OCI-LY7 (cell line): ENCODE measurements around the gene NME7. TPM values are rescaled to one million over a fixed set of nuclear protein-coding genes. Genes with fewer than 3 reads are reported as not detected.

ENCODE experiments used
- BruUV-seq: library from RNA; stranded (reverse); fragments of 400-500 nt; replicated peaks from 2 replicates; lab custom pipeline; 2021; lab: Mats Ljungman, UMichigan
- CTCF ChIA-PET: fragments of 300-600 bp; sonication (Branson Sonifier 250); formaldehyde crosslinking; loops from one replicate; lab custom pipeline; 2022; ENCODE audit warnings: antibody characterized with exemption; ENCODE audit not compliant: unreplicated experiment; lab: Charles Lee
- POLR2A ChIA-PET: fragments of 300-600 bp; sonication (Branson Sonifier 250); formaldehyde crosslinking; loops from one replicate; lab custom pipeline; 2022; ENCODE audit warnings: antibody characterized with exemption; lab: Charles Lee
- DNase-seq: peaks from one replicate; pipeline ENCODE4 v3.0.0-alpha.2; 2015; ENCODE audit warnings: low spot score
- H2AFZ ChIP-seq: fragments of 200-600 bp; sonication (generic), shearing (Covaris generic); 2 replicates; pipeline ENCODE4 v1.6.1; 2014; ENCODE audit warnings: mild to moderate bottlenecking, antibody characterized with exemption, low read length, moderate library complexity
- H3K27ac ChIP-seq: fragments of 200-600 bp; sonication (generic); 2 replicates; pipeline ENCODE4 v1.5.1; 2014; ENCODE audit warnings: mixed run types, low read depth, mild to moderate bottlenecking, moderate library complexity, low read length, inconsistent platforms; ENCODE audit not compliant: poor library complexity, severe bottlenecking
- H3K36me3 ChIP-seq: fragments of 200-600 bp; sonication (generic); 2 replicates; pipeline ENCODE4 v1.6.1; 2014; ENCODE audit warnings: mild to moderate bottlenecking, antibody characterized with exemption, low read length, moderate library complexity, mixed read lengths; ENCODE audit not compliant: insufficient read depth
- H3K4me1 ChIP-seq: fragments of 200-600 bp; sonication (generic); 2 replicates; pipeline ENCODE4 v1.5.1; 2014; ENCODE audit warnings: mild to moderate bottlenecking, low read length; ENCODE audit not compliant: insufficient read depth, poor library complexity, severe bottlenecking
- H3K4me2 ChIP-seq: fragments of 200-600 bp; sonication (generic); 2 replicates; pipeline ENCODE4 v1.6.1; 2014; ENCODE audit warnings: mild to moderate bottlenecking, low read length
- H3K4me3 ChIP-seq: fragments of 200-600 bp; sonication (generic); 2 replicates; pipeline ENCODE4 v1.5.1; 2014; ENCODE audit warnings: mild to moderate bottlenecking, low read depth, low read length; ENCODE audit not compliant: poor library complexity, severe bottlenecking
- H3K79me2 ChIP-seq: fragments of 200-600 bp; sonication (generic); 2 replicates; pipeline ENCODE4 v1.6.1; 2016; ENCODE audit warnings: low read depth, mild to moderate bottlenecking, low read length, moderate library complexity, mixed read lengths; ENCODE audit not compliant: insufficient read depth
- H3K9me2 ChIP-seq: fragments of 200-600 bp; sonication (generic); 2 replicates; pipeline ENCODE4 v1.6.1; 2016; ENCODE audit warnings: mild to moderate bottlenecking, low read length, mixed read lengths; ENCODE audit not compliant: insufficient read depth
- H3K9me3 ChIP-seq: fragments of 200-600 bp; sonication (generic); 2 replicates; pipeline ENCODE4 v1.6.1; 2014; ENCODE audit warnings: mild to moderate bottlenecking, mixed run types, low read length, mixed read lengths
- H4K20me1 ChIP-seq: fragments of 200-600 bp; sonication (generic); 2 replicates; pipeline ENCODE4 v1.6.1; 2014; ENCODE audit warnings: mild to moderate bottlenecking, antibody characterized with exemption, low read length, moderate library complexity, mixed read lengths; ENCODE audit not compliant: insufficient read depth
- CTCF ChIP-seq: fragments of 200-600 bp; sonication (generic); conservative IDR thresholded peaks from 2 replicates; pipeline ENCODE4 v1.5.1; 2014; ENCODE audit warnings: mild to moderate bottlenecking, antibody characterized with exemption, low read length, moderate library complexity, mixed read lengths
- EZH2phosphoT487 ChIP-seq: fragments of 200-600 bp; sonication (generic); IDR thresholded peaks from 2 replicates; pipeline ENCODE4 v1.6.1; 2018; ENCODE audit warnings: low read depth, borderline replicate concordance, mild to moderate bottlenecking, mixed run types, antibody characterized with exemption, low read length, moderate library complexity, mixed read lengths
- intact Hi-C: fragments of 100-400 bp; cut with micrococcal nuclease; formaldehyde crosslinking; loops from one replicate; pipeline ENCODE4 v1.10.0; 2022; ENCODE audit not compliant: unreplicated experiment
- total RNA-seq, 2 experiments: library from RNA; depleted of rRNA in 1 of 2; stranded (reverse); fragments of >200 nt in 1 of 2; shearing (Covaris generic) in 1 of 2; gene quantifications; 2 replicates each; pipeline ENCODE4 v1.2.3, GENCODE V29; 2014 to 2022

The NME7 gene
- total RNA-seq, 2 experiments from 2014 or later = 9.3 to 17.0 TPM

- H3K4me1 ChIP-seq = peaks cover 53% of the 10 kb centered on the region
- peaks cover 51% of the 10 kb centered on the region for H3K79me2 ChIP-seq
- no peaks in the 10 kb centered on the region for H3K9me2 ChIP-seq
- H3K4me3 ChIP-seq = peak overlapping the region; percentile 94
- H3K27ac ChIP-seq = peak overlapping the region; percentile 91
- H3K36me3 ChIP-seq = peaks cover 22% of the 10 kb centered on the region
- H3K9me3 ChIP-seq = no peaks in the 10 kb centered on the region
- POLR2A ChIA-PET = interaction anchor here (0.6 to 4.9 kb wide), 4 partner anchors 12 to 1480 kb away, joined by 3 to 17 read pairs (median 4); a partner anchor contains a TSS
- H2AFZ ChIP-seq = peak overlapping the region; percentile 58; the same call in 1 of the 2 replicates
- DNase-seq = peak; percentile 21
- CTCF ChIA-PET = interaction anchor here (1.3 kb wide), 1 partner anchor 11 kb away, joined by 3 read pairs; no protein-coding TSS in a partner anchor
- intact Hi-C loops = loop anchor here (5.0 kb wide), 5 partner anchors 239 to 1424 kb away; partner anchors contain the start of genes BLZF1, GORAB, NME7 and SCYL3
- no TSS peak for BruUV-seq
- TF ChIP-seq CTCF (no peak), EZH2phosphoT487 (no peak)
- H4K20me1 ChIP-seq = no peaks in the 10 kb centered on the region
- H3K4me2 ChIP-seq = peak overlapping the region; percentile 93
Measured at GRCh38 chr1:169108223-169108622, 259.4 kb downstream of the NME7 start.

- DNase-seq = peak; percentile 48
- Histone ChIP-seq H3K9me3 (no peaks in the 10 kb centered on the region), H3K4me3 (peak overlapping the region; percentile 94), H3K9me2 (no peaks in the 10 kb centered on the region), H3K27ac (peak overlapping the region; percentile 91), H3K4me2 (peak overlapping the region; percentile 93), H3K79me2 (peaks cover 51% of the 10 kb centered on the region), H3K4me1 (peaks cover 49% of the 10 kb centered on the region), H4K20me1 (no peaks in the 10 kb centered on the region), H2AFZ (peak overlapping the region; percentile 70; the same call in 1 of the 2 replicates), H3K36me3 (peaks cover 18% of the 10 kb centered on the region)
- BruUV-seq = TSS peak; percentile 38
- ChIA-PET POLR2A (interaction anchor here (0.6 to 4.9 kb wide), 6 partner anchors 12 to 1479 kb away, joined by 3 to 17 read pairs (median 4); partner anchors contain the start of gene BLZF1), CTCF (interaction anchor here (0.6 to 1.3 kb wide), 3 partner anchors 11 to 715 kb away, joined by 3 read pairs; no protein-coding TSS in a partner anchor)
- intact Hi-C loops = loop anchor here (2.0 to 5.0 kb wide), 6 partner anchors 240 to 1425 kb away; partner anchors contain the start of genes BLZF1, GORAB, METTL18 and NME7
- no peak for TF ChIP-seq EZH2phosphoT487
Measured at GRCh38 chr1:169107603-169108208, 259.9 kb downstream of the NME7 start.

GRCh38 chr1:169106921-169107602, 260.5 kb downstream of the NME7 start:
- Histone ChIP-seq H3K4me2 (peak overlapping the region; percentile 93), H2AFZ (peak overlapping the region; percentile 70), H4K20me1 (no peaks in the 10 kb centered on the region), H3K79me2 (peaks cover 51% of the 10 kb centered on the region), H3K36me3 (peaks cover 11% of the 10 kb centered on the region), H3K9me3 (no peaks in the 10 kb centered on the region), H3K9me2 (no peaks in the 10 kb centered on the region), H3K4me1 (peaks cover 42% of the 10 kb centered on the region), H3K4me3 (peak overlapping the region; percentile 94), H3K27ac (peak overlapping the region; percentile 91)
- ChIA-PET CTCF (interaction anchor here (0.6 kb wide), 2 partner anchors 38 to 714 kb away, joined by 3 read pairs; no protein-coding TSS in a partner anchor), POLR2A (interaction anchor here (0.6 to 4.9 kb wide), 4 partner anchors 13 to 1189 kb away, joined by 3 to 17 read pairs (median 4); partner anchors contain the start of gene BLZF1)
- BruUV-seq = no TSS peak
- TF ChIP-seq EZH2phosphoT487 = no peak
- DNase-seq = peak; percentile 49
- intact Hi-C loops = loop anchor here (2.0 to 5.0 kb wide), 6 partner anchors 240 to 1425 kb away; partner anchors contain the start of genes BLZF1, GORAB, METTL18 and NME7
